Tibial artery (tissue), 4 donors: ENCODE results near the gene CTNNAL1.

Source experiments
- DNase-seq, 2 donors: peaks; one replicate each; pipeline ENCODE4 v3.0.0-alpha.2; 2019
- H3K27ac ChIP-seq, 2 donors: fragments of 200-600 bp; sonication (generic) in 1 of 2; 1 replicate in 1 of 2; 2 replicates in 1 of 2; pipeline ENCODE4 v1.5.1; 2018 to 2019; ENCODE audit warnings: mild to moderate bottlenecking in 1 of 2
- H3K27me3 ChIP-seq, 2 donors: fragments of 200-600 bp; sonication (generic) in 1 of 2; one replicate each; pipeline versions ENCODE4 v1.5.1 to v1.6.0; 2016 to 2019
- H3K36me3 ChIP-seq, 3 donors: fragments of 200-600 bp; sonication (generic) in 2 of 3; one replicate each; pipeline ENCODE4 v1.5.1; 2016 to 2019; ENCODE audit warnings: mild to moderate bottlenecking in 2 of 3
- H3K4me1 ChIP-seq, 4 donors: fragments of 200-600 bp; sonication (generic) in 2 of 4; 1 replicate in 3 of 4; 2 replicates in 1 of 4; pipeline ENCODE4 v1.5.1; 2016 to 2019
- H3K4me3 ChIP-seq, 2 donors: fragments of 200-600 bp; sonication (generic) in 1 of 2; 1 replicate in 1 of 2; 2 replicates in 1 of 2; pipeline ENCODE4 v1.5.1; 2018 to 2019; ENCODE audit warnings: mild to moderate bottlenecking in 2 of 2
- H3K9me3 ChIP-seq, 3 donors: fragments of 200-600 bp; sonication (generic) in 1 of 3; one replicate each; pipeline ENCODE4 v1.5.1; 2016 to 2019
- CTCF ChIP-seq, 2 experiments: fragments of 200-600 bp in 1 of 2; fragments of 450-650 bp in 1 of 2; IDR thresholded peaks; one replicate each; pipeline ENCODE4 v1.5.1; 2017 to 2019; ENCODE audit warnings: antibody characterized with exemption in 2 of 2, mild to moderate bottlenecking in 1 of 2, moderate library complexity in 1 of 2
- intact Hi-C: fragments of 100-400 bp; cut with DNase I; formaldehyde crosslinking; loops from one replicate; pipeline ENCODE4 v1.15.0; 2023; ENCODE audit warnings: low total_unique reads

CTNNAL1 gene

GRCh38 chr9:109040571-109040970 is 27.3 kb upstream of the CTNNAL1 start:
- Histone ChIP-seq H3K4me1 (peaks cover 0 to 15% (median 6%) of the 10 kb centered on the region in 4 donors), H3K4me3 (no peak overlapping the region), H3K9me3 (no peaks in the 10 kb centered on the region), H3K27ac (no peak overlapping the region), H3K27me3 (no peaks in the 10 kb centered on the region), H3K36me3 (peaks cover 0 to 36% (median 34%) of the 10 kb centered on the region in 3 donors)
- DNase-seq: no peak
- intact Hi-C loops: no loop called here
- no peak for TF ChIP-seq CTCF (IDR thresholded peaks at IDR 0.05)

GRCh38 chr9:109039539-109039938 is 26.2 kb upstream of the CTNNAL1 start:
- peaks cover 0 to 29% (median 26%) of the 10 kb centered on the region in 3 donors for H3K36me3 ChIP-seq
- no peak overlapping the region for H3K27ac ChIP-seq
- no peak for DNase-seq
- no peaks in the 10 kb centered on the region for H3K27me3 ChIP-seq
- no peaks in the 10 kb centered on the region for H3K9me3 ChIP-seq
- intact Hi-C loops: no loop called here
- H3K4me3 ChIP-seq: no peak overlapping the region
- no peak for TF ChIP-seq CTCF (IDR thresholded peaks at IDR 0.05)
- peaks cover 0 to 19% (median 6%) of the 10 kb centered on the region in 4 donors for H3K4me1 ChIP-seq

- Histone ChIP-seq H3K9me3 (no peaks in the 10 kb centered on the region), H3K27ac (no peak overlapping the region), H3K27me3 (no peaks in the 10 kb centered on the region), H3K36me3 (peaks cover 2 to 30% (median 23%) of the 10 kb centered on the region in 3 donors), H3K4me1 (peaks cover 0 to 19% (median 8%) of the 10 kb centered on the region in 4 donors), H3K4me3 (no peak overlapping the region)
- DNase-seq: no peak
- TF ChIP-seq CTCF (IDR thresholded peaks at IDR 0.05): no peak
- intact Hi-C loops: no loop called here
Measured at GRCh38 chr9:109037946-109038715, 24.8 kb upstream of the CTNNAL1 start.

GRCh38 chr9:109036744-109037680 is 23.7 kb upstream of the CTNNAL1 start:
- intact Hi-C loops: no loop called here

More at GRCh38 chr9:109036744-109037680, 23.7 kb upstream of the CTNNAL1 start:
- Histone ChIP-seq H3K27ac (peak overlapping the region; percentile 0 to 37), H3K4me3 (no peak overlapping the region), H3K36me3 (peaks cover 9 to 38% (median 28%) of the 10 kb centered on the region in 3 donors), H3K4me1 (peaks cover 0 to 19% (median 8%) of the 10 kb centered on the region in 4 donors), H3K9me3 (no peaks in the 10 kb centered on the region), H3K27me3 (no peaks in the 10 kb centered on the region)
- no peak for DNase-seq
- TF ChIP-seq CTCF (IDR thresholded peaks at IDR 0.05): no peak
